ENCODE measurements around the gene PIM3.
A peak's percentile ranks its signal among the peaks of the same experiment; 100 is the strongest.
"Not testable (repeated sequence)": the region's sequence is repeated elsewhere in the genome, so short reads cannot be mapped to it uniquely, and the experiment has no call there.

The PIM3 gene

DNA sequence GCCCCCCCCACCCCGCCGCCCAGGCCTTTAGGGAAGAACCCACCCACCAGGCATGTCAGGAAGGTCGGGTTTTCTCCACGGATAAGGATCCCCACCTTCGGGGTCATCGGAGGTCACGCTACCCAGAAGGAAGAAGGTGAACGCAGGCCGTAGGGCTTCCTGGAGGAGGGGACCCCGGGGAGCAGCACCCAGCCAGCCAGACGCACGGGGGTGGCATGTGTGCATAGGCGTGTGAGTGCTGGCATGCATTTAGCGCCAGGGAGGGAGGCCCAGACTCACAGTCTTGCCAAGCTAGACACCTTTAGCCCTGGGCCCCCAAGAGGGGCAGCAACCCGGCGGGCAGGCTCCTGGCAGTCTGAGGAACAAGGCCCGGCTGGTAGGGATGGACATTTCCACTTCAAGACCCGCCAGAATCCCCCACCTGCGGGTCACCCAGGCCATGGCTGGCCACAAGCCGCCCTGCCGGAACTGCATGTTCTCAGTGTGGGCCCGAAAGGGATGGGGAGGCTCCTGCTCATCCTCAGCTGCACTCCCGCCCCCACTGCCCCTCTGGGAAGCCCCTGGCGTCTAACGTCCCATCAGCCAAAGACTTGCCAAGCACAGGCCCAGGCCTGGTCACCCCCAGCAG is 16.7 kb upstream of the PIM3 start:
- DNase-seq (ENCODE audit: low spot score), result no peak

DNA sequence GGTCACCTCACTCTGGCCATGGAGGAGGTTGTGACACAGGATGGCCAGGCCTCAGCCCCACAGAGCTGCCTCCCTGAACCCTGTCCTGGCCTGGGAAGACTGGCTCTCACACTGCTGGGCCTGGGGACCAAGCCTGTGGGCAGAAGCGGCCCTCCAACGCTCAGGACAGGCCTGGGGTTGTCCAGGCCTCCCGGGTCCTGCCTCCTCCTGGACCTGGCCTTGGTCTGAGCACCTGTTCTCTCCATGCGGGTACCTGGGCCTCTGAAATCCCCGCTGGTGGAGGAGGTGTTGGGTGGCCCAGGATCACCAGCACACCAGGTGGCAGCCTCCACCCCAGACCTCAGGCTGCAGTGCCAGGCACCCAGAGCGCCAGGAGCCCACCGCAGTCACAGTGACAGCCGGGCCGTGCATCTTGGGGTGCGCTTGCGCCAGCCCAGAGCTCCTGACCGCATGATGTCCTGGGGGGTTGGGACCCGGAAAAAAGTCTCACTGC is 16.1 kb upstream of the PIM3 start:
- no peak for DNase-seq (ENCODE audit: low spot score)

DNA sequence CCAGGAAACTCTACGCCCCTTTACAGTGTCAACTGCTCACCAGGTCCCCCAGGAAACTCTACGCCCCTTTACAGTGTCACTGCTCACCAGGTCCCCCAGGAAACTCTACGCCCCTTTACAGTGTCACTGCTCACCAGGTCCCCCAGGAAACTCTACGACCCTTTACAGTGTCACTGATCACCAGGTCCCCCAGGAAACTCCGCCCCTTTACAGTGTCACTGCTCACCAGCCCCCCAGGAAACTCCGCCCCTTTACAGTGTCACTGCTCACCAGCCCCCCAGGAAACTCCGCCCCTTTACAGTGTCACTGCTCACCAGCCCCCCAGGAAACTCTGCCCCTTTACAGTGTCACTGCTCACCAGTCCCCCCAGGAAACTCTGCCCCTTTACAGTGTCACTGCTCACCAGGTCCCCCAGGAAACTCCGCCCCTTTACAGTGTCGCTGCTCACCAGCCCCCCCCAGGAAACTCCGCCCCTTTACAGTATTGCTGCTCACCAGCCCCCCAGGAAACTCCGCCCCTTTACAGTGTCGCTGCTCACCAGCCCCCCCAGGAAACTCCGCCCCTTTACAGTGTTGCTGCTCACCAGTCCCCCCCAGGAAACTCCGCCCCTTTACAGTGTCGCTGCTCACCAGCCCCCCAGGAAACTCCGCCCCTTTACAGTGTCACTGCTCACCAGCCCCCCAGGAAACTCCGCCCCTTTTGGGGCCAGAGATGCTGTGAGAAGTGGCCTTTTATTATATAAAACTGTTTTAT is 15.4 kb upstream of the PIM3 start:
- not testable (repeated sequence) for DNase-seq (ENCODE audit: low spot score)

DNA sequence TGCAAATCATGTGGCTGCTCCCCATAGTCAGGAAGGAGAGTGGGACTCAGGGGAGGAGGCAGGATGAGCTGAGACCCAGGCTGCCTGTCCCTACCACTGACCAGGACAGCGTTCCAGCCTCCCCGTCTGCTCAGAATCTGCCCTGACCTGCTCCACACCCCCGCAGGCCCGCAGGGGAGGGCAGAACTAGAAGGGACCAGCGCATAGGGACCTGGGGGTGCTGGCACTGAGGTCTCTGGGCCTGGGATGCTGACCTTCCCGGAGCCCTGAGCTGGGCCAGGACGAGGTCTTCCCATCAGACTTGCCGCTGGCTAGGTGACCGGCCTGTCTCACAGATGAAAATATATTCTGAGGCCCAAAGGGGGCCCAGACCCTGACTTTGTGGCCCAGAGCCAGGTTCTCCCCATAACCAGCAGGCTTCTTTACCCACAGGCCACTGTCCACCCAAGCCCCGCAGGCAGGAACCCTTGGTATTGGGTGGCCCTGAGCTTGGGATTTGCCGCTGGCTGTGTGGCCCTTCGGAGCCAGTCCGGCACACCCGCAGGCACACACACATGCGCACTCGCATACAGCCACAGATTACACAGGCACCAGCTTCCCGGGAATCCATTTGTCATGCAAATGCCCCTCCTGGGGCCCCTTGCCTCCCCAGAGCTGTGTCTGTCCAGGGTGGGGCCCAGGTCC is 13.8 kb upstream of the PIM3 start:
- no peak for DNase-seq (ENCODE audit: low spot score)

DNA sequence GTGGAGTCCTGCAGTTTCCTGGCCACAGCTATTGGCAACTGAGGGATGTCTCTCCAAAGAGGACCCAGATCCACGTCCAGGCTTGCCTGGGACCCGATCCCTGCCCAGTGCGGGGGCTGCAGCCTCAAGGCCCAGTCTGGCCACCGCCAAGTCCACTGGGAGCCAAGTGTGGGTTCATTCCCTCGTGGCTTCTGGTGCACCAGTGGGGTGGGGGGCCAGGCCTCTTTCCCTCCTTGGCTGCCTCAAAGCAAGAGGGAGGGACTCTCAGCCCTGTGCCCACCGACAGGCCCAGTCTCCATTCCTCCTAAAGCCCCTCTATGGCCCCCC is 13.3 kb upstream of the PIM3 start:
- DNase-seq (ENCODE audit: low spot score), result no peak

DNA sequence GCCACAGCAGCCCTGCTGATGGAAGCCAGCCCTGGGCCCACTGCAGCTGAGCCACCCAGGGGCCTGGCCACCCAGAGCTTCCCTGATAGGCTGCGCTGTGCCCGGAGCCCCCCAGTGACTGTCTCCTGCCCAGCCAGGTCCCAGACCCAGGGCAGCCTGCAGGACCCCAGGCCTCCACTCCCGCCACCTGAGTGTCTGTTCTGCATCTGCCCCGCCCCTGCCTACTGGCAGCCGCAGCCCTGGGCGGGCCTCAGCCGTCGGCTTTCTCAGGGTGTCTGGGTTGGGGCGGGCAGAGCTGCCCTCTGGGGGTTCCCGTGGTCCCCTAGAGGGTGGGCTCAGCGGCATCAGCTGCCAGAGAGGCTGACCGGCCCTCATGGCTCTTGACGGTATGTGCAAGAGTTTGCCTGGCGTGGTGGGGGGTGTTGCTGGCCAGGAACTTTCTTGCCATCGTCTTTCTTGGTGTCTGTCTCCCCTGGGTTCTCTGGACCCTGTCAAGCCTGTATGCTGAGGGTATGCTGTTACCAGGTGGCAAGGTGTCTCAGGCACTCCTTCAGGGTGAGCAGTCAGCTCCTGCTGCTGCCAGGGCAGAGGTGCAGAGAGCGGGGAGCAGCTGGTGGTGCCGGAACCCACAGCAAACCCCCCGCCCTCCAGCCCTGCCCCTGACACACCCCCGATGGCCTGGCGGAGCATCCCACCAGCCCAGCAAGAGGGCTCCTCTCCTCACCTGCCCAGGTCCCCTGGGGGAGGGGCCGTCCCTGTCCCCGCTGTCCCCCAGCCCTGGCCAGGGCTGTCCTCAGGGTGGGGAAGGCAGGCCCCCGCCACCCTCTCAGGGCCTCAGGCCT is 12.2 kb upstream of the PIM3 start:
- no peak for DNase-seq (ENCODE audit: low spot score)

DNA sequence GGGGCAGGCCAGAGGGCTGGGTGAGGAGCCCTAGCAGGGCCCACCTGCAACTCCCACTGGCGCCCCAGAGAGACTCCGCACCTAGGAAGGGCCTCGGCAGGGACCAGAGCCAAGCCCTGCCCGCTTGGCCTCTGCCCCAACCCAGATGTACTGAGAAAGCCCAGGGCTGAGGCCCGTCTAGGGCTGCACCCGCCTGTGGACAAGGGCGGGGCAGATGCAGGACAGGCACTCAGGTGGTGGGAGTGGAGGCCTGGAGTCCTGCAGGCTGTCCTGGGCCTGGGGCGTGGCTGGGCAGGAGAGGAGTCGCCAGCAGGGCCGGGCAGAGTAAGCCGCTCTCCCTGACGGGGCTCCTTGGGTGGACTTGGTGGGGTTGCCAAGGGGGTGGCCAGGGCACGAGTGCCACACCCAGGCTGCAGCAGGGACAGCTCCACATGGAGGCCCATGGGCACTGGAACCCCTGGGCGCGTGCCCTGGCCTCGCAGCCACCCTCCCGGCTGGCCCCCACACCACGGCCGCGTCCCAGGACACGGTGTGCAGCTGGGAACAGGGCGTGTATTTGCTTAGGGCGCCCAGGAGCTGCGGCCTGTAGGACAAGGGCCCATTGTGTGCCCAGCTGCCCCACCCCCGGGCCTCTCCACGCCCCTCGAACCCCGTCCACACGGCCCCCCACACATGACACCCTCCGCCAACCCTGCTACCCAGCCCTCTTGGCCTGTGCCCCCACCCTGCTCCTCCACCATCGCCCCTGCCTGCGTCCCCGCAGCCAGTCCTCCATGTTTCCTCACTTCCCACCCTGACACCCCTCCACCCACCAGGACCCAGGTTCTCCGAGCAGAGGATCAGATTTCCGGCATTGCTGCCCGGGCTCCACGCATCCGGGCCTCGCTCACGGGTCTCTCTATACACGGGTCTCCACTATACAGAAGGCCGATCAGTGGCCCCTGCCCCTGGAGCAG is 11.3 kb upstream of the PIM3 start:
- DNase-seq (ENCODE audit: low spot score), result peak; percentile 77

DNA sequence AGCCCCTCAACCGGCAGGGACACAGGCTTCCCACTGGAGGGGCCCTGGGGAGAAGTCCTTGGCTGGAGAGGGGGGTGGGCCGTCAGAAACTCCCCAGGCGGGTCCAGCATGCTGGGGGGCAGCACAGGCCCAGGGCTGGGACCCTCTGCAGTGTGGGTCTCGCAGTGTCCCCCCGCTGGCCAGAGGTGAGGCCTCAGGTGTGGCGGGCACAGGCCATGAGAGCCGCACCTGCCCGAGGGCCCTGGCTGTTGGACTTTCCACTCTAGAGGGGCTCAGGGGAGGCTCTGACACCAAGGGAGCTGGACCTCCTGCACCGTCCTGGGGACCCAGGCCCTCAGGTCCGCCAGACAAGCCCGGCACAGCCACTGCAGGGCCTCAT is 10.7 kb upstream of the PIM3 start:
- DNase-seq (ENCODE audit: low spot score), result no peak

DNA sequence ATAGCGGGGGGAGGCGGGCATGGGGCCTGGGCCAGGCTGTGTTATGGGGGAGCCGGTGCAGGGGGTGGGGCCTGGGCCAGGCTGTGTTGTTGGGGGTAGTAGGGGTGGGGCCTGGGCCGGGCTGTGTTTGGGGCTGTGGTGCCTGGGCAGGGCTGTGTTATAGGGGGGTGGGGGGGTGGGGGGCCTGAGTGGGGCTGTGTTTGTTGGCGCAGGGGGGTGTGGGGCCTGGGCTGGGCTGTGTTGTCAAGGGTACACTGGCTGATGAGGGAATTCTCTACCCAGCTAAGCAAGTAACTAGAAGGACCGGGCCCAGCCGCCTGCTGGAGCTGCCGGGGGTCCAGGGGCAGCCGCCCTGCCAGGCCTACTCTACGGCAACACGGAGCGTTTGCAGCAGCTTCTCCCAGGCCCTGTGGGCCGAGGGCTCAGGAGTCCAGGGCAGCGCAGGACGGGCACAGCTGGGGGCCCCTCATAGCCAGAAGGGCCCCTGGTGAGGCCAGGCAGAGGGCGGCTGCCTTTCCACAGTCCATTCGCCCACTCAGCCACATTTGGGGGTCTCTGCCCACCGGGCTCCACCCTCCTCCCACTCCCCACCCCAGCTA is 10.1 kb upstream of the PIM3 start:
- DNase-seq (ENCODE audit: low spot score), result no peak

DNA sequence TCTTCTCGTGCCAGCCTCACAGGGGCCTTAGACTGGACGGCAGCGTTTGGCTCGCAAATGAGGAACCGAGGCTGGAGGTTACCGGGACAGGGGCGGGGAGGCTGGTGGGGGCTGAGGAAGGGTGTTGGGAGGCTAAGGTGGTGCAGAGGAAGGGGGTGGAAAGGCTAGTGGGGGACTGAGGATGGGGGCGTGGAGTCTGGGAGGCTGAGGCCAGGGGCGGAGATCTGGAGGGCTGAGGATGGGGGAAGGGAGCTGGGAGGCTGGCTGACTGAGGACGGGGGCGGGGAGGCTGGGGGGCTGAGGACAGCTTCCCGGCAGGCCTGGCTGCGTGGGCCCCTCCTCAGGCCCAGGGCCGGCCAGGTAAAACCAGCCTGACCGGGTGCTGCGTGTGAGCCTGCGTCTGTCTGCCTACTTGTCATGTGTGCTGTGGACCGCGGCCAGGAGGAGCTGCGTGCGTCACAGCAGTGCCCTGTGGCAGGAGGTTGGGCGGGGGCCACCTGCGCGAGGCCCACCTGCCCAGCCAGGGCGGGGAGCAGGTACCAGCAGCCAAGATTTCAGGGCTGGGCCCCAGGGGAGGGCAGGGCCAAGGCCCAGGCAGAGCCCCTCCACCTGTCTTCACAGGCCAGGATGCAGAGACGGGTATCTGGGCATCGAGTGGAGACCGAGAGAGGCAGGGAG is 9.4 kb upstream of the PIM3 start:
- DNase-seq (ENCODE audit: low spot score), result no peak

DNA sequence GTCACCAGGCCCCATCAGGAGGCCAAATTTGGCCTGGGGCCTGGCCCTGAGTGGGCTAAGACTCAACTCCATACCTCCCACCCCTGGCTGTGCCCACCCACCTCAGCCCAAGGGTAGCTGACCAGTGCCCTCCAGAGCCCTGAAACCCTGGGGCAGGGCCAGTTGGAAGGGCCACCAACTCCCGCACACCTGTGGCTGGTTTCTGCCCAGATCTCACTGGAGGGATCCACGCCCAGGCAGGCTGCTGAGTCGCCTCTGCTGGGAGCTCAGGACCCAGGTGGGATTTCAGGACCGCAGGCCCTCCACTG is 8.9 kb upstream of the PIM3 start:
- DNase-seq (ENCODE audit: low spot score), result no peak

DNA sequence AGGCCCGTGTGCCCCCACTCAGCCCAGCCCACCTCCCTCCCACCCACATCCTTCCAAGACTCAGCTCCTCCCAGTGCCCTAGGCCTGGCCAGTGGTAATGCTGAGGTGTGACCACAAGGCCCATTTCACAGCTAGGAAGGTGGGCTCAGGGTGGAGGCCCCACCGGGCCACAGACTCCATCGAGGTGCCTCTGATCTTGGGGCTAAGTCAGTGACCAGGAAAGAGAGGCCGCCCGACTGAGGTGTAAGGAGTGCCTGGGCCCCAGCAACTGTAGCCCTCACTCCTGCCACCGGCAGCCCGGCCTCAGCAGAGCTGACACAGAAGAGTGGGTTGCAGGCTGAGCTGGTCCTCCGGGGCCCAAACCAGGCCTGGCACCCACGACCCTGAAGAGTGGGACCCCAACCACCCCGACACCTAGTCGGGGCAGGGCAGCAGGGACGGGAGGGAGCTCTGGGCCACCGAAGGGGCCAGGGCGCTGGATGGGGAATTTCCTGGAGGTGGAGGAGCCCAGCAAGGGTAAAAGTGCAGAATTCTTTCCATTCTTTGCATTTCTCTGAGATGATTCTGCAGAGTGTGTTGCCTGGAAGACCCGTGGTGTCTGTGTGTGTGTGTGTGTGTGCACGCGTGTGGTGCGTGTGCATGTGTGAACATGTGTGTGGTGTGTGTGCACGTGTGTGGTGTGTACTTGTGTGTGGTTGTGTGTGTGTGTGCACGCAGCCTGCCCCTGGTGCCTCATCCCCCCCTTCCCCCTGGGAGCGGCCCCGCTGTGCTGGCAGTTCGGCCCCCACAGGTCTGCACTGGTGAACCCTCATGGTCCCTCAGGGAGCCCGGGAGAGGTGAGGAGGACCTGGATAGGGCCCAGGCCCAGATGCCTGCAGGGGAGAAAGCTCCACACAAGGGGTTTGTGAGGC is 8.3 kb upstream of the PIM3 start:
- peak; percentile 66 for DNase-seq (ENCODE audit: low spot score)

DNA sequence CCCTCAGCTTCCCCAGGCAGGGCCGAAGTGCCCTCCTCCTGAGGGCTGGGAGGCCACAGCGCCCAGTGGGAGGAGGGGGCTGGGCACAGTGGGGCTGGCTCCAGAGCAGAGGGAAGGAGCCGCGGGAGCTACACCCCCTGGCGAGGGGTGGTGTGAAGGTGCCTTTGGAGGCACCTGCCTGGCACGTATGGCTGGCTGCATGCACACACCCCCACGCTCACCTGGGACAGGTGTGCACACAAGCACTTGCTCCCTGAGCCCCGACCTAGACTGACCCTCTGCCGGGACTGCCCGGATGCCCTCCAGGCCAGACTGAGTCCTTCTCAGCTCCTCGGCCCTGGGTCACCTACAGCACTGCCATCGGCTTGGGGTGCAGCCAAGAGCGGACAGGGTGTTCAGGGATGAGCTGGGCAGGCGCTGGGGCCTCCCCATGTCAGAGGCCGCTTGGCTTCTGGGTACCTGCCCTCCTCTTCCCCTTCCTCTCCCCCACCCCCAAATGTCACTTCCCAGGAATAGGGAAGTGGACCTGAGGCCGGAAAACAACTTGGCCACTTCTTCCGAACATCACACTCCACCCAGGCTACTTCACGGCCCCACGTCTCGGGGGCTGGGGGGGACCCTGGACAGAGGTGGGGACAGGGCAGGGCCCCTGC is 7.4 kb upstream of the PIM3 start:
- DNase-seq (ENCODE audit: low spot score), result no peak

DNA sequence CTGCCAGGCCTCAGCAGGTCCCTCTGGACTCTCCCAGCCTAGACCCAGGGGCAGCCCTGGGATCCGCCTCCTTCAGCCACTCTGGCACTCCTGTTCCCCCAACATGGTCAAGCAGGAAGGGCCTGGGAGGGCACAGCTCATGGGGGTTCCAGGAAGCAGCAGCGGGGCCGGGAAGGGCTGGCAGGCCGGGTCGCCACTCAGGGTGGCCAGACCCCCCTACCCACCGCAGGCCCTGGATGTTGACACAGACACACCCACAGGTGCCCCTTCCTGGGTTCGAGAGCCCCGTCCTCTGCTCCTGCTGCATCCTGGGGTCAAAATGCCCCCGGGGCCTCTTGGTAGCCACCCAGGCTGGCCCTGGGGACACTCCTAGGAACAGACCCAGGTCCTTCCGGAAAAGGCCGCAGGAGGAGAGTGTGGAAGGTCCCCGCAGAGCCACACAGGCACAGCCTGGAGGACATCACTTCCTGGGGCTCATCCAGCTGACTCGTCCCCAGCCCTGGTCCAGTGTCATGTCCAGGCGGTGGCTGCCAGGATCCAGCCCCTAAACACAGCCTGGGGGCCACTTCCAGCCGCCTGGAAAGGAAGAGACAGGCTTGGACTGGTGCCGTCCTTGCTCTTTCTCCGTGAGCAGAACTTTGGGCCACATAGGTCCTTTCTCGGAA is 6.8 kb upstream of the PIM3 start:
- no peak for DNase-seq (ENCODE audit: low spot score)

DNA sequence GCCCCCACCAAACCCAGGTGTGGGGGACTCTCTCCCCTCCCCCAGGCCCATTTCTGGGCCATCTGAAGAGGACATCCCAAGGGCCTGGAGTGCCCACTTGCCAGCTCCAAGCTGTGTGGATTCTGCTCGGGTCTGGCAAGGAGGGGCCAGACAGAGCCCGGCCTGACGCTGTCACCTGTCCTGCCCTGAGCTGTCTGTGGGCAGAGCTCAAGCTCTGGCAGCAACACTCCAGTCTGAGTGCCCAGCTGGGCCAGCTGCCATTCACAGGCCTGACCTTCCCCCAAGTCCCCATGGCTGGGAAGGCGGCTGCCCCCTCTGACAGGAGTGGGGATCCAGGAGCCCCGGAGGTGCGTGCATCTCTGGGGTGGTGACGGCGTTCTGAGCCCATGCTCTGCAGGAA is 6.2 kb upstream of the PIM3 start:
- no peak for DNase-seq (ENCODE audit: low spot score)

DNA sequence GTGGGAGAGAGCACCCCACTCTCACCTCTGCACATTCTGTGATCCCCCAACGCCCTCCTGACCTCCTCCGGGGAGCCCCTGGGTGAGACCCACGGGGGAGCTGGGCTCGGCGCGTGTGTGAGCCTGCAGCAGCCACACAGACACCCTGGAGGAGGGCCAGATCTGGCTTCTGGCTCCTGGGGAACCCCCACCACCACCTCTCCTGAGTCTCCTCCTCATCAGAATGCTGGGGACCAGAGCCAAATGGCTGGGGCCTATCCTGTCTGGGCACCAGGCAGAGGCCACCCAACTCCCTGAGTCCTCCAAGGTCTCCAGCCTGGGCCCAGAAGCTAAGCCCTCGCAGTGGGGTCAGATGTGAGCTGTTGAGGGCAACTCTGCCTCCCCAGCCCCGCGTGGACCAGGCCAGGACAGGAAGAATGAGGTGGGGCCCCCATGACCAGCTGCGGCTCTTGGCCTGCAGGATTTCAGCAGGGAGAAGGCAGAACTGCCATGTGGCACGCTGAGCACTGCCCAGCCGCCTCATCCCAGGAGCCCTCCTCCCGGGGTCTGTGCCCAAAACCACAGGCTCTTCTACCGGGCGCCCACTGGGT is 5.5 kb upstream of the PIM3 start:
- DNase-seq (ENCODE audit: low spot score), result no peak

DNA sequence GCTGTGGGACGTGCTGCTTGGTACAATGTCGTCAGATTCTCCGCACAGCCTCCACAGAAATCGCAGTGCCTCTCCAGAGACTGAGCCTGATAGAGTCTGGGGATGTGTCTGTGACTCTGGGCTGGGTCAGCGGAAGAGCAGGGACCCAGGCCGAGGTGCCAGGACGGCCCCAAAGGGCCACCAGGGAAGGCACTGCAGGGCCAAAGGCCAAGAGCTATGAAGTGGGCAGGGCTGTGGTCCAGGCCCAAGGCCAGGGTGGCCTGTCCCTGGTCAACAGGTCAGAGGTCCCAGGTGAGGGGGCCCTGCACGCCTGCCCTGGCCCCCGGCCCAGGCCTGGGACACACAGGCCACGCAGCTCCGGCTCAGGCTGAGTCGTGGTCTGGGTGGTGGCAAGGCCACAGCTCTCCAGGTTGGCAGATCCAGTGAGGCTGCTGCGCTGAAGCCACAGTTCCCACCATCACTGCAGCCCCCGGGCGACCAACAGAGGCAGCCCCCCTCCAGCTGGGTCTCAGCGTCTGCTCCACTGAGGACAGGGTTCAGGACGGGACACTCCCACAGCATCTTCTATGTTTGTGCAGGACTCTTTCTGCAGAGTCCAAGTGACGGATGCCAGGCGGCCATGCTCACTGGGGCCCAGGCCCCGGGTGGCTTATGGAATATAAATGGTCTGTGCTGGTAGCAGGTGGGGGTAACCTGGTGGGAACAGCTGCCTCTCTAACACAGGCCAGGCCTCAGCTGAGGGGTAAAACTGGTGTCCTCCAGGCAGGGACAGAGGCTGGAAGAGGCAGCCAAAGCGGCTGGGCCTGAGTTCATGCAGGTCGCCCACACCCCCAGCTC is 4.8 kb upstream of the PIM3 start:
- no peak for DNase-seq (ENCODE audit: low spot score)

Data from HuH-7 (cell line).